CD14-positive monocyte (primary cell): ENCODE results near the gene MLX. TPM values are rescaled to one million over a fixed set of nuclear protein-coding genes. Genes with fewer than 3 reads are reported as not detected.

Experiments
- DNase-seq, 3 donors: peaks; one replicate each; pipeline ENCODE4 v3.0.0-alpha.2; 2011 to 2022
- H2AFZ ChIP-seq: 2 replicates; pipeline ENCODE4 v1.6.0; 2012; ENCODE audit warnings: mild to moderate bottlenecking, low read depth, low read length, inconsistent platforms; ENCODE audit not compliant: insufficient read depth, poor library complexity, severe bottlenecking
- H3K27ac ChIP-seq, 2 donors: 1 replicate in 1 of 2; 2 replicates in 1 of 2; pipeline ENCODE4 v1.5.1; 2012 to 2013; ENCODE audit warnings: low read length in 2 of 2, control low read depth in 1 of 2, inconsistent platforms in 1 of 2, low read depth in 1 of 2, mild to moderate bottlenecking in 1 of 2
- H3K27me3 ChIP-seq, 2 donors: one replicate each; pipeline versions ENCODE4 v1.6.0 to v1.6.1; 2011 to 2013; ENCODE audit warnings: low read length in 2 of 2; ENCODE audit not compliant: control insufficient read depth in 2 of 2, insufficient read depth in 2 of 2
- H3K36me3 ChIP-seq, 2 donors: replicated peaks in 1 of 2; 1 replicate in 1 of 2; 2 replicates in 1 of 2; pipeline versions ENCODE4 v1.5.1 to v1.6.1; 2012 to 2013; ENCODE audit warnings: low read length in 2 of 2, control low read depth in 1 of 2, inconsistent platforms in 1 of 2, mild to moderate bottlenecking in 1 of 2; ENCODE audit not compliant: insufficient read depth in 2 of 2, control insufficient read depth in 1 of 2
- H3K4me1 ChIP-seq, 2 donors: 1 replicate in 1 of 2; 2 replicates in 1 of 2; pipeline versions ENCODE4 v1.5.1 to v1.6.1; 2012 to 2013; ENCODE audit warnings: low read length in 2 of 2, control low read depth in 1 of 2, inconsistent platforms in 1 of 2, mild to moderate bottlenecking in 1 of 2, moderate library complexity in 1 of 2; ENCODE audit not compliant: insufficient read depth in 2 of 2, control insufficient read depth in 1 of 2
- H3K4me2 ChIP-seq: replicated peaks from 2 replicates; pipeline ENCODE3; 2012; ENCODE audit warnings: low read length, moderate library complexity, mild to moderate bottlenecking; ENCODE audit not compliant: poor library complexity, severe bottlenecking; ENCODE audit errors: extremely low read depth
- H3K4me3 ChIP-seq, 3 experiments: fragments of 200-600 bp in 1 of 3; sonication (generic) in 1 of 3; replicated peaks in 1 of 3; 1 replicate in 2 of 3; 2 replicates in 1 of 3; pipeline ENCODE4 v1.5.1; 2011 to 2013; ENCODE audit warnings: low read length in 3 of 3, mild to moderate bottlenecking in 3 of 3, control low read depth in 2 of 3, low read depth in 2 of 3, inconsistent platforms in 1 of 3, moderate library complexity in 1 of 3
- H3K79me2 ChIP-seq: 2 replicates; pipeline ENCODE4 v1.6.0; 2012; ENCODE audit warnings: mild to moderate bottlenecking, control low read depth, inconsistent platforms, low read length, moderate library complexity; ENCODE audit not compliant: insufficient read depth
- H3K9ac ChIP-seq: 2 replicates; pipeline ENCODE4 v1.6.0; 2017; ENCODE audit warnings: low read length, mild to moderate bottlenecking; ENCODE audit not compliant: insufficient read depth, poor library complexity, severe bottlenecking
- H3K9me3 ChIP-seq, 2 donors: replicated peaks in 1 of 2; 1 replicate in 1 of 2; 2 replicates in 1 of 2; pipeline versions ENCODE4 v1.5.1 to v1.6.1; 2012 to 2013; ENCODE audit warnings: low read length in 2 of 2, control low read depth in 1 of 2; ENCODE audit not compliant: control insufficient read depth in 1 of 2, insufficient read depth in 1 of 2
- H4K20me1 ChIP-seq: 2 replicates; pipeline ENCODE4 v1.6.0; 2012; ENCODE audit warnings: mild to moderate bottlenecking, low read length, control low read depth, moderate library complexity; ENCODE audit not compliant: insufficient read depth
- H3K27ac Mint-ChIP-seq, 7 donors: one replicate each; pipeline ENCODE4 v1.8.0; 2020; ENCODE audit warnings: mild to moderate bottlenecking in 7 of 7, mixed read lengths in 7 of 7, moderate library complexity in 6 of 7, inconsistent platforms in 2 of 7
- H3K27me3 Mint-ChIP-seq, 3 donors: one replicate each; pipeline ENCODE4 v1.8.0; 2021 to 2022; ENCODE audit warnings: low read depth in 3 of 3, mild to moderate bottlenecking in 3 of 3, mixed read lengths in 3 of 3, moderate library complexity in 3 of 3, inconsistent platforms in 1 of 3
- H3K36me3 Mint-ChIP-seq, 2 donors: one replicate each; pipeline ENCODE4 v1.8.0; 2020; ENCODE audit warnings: mixed read lengths in 2 of 2, inconsistent platforms in 1 of 2, mild to moderate bottlenecking in 1 of 2
- H3K4me1 Mint-ChIP-seq: one replicate; pipeline ENCODE4 v1.8.0; 2020; ENCODE audit warnings: mild to moderate bottlenecking, mixed read lengths
- H3K4me3 Mint-ChIP-seq, 2 donors: one replicate each; pipeline ENCODE4 v1.8.0; 2020; ENCODE audit warnings: mild to moderate bottlenecking in 2 of 2, mixed read lengths in 2 of 2, moderate library complexity in 1 of 2
- H3K9me3 Mint-ChIP-seq, 7 donors: one replicate each; pipeline ENCODE4 v1.8.0; 2020 to 2022; ENCODE audit warnings: mixed read lengths in 7 of 7, mild to moderate bottlenecking in 6 of 7, moderate library complexity in 6 of 7, inconsistent platforms in 2 of 7
- CTCF ChIP-seq: fragments of 200-600 bp; IDR thresholded peaks from one replicate; pipeline ENCODE4 v1.8.0; 2022; ENCODE audit warnings: antibody characterized with exemption, mild to moderate bottlenecking
- WGBS: methylation state at CpG from one replicate; pipeline ENCODE4 v1.1.5; 2013; ENCODE audit warnings: missing lambda C conversion rate; ENCODE audit not compliant: insufficient coverage; 5-methylcytosine and 5-hydroxymethylcytosine counted together
- intact Hi-C, 2 donors: fragments of 100-400 bp; cut with micrococcal nuclease; formaldehyde crosslinking; loops; one replicate each; pipeline versions ENCODE4 v1.15.0 to v1.15.1; 2023
- polyA plus RNA-seq, 3 donors: library from polyadenylated mRNA; depleted of rRNA in 1 of 3; unstranded in 2 of 3; stranded (reverse) in 1 of 3; fragments of 300-500 nt in 2 of 3; fragments of >200 nt in 1 of 3; fragmentation: Illumina TruSeq in 2 of 3; gene quantifications; 1 replicate in 2 of 3; 2 replicates in 1 of 3; pipeline ENCODE4 v1.2.3, GENCODE V29; 2012 to 2021

MLX gene
- polyA plus RNA-seq, 3 donors = 61.4 to 106 (median 63.5) TPM

GRCh38 chr17:42520540-42520951 is 46.4 kb upstream of the MLX start:
- Mint-ChIP-seq H3K36me3 (peaks cover 48 to 72% of the 10 kb centered on the region in 2 donors), H3K9me3 (no peaks in the 10 kb centered on the region), H3K27ac (no peak overlapping the region), H3K27me3 (peaks cover 1 to 7% (median 3%) of the 10 kb centered on the region in 3 donors), H3K4me3 (no peak overlapping the region), H3K4me1 (peaks cover 41% of the 10 kb centered on the region)
- H3K4me1 ChIP-seq = peaks cover 36 to 38% of the 10 kb centered on the region in 2 donors
- no peaks in the 10 kb centered on the region for H3K79me2 ChIP-seq
- no peak overlapping the region for H3K4me2 ChIP-seq
- no peak overlapping the region for H3K9ac ChIP-seq
- 60% methylated on average over 6 of the region's 9 CpGs for WGBS
- intact Hi-C loops = no loop called here
- H3K4me3 ChIP-seq = no peak overlapping the region
- DNase-seq = no peak
- H3K27ac ChIP-seq = no peak overlapping the region
- TF ChIP-seq CTCF = peak; percentile 18
- H3K36me3 ChIP-seq = peaks cover 32 to 48% of the 10 kb centered on the region in 2 donors
- H4K20me1 ChIP-seq = peaks cover 61% of the 10 kb centered on the region
- H2AFZ ChIP-seq = no peak overlapping the region
- H3K27me3 ChIP-seq = no peaks in the 10 kb centered on the region
- H3K9me3 ChIP-seq = no peaks in the 10 kb centered on the region

GRCh38 chr17:42521036-42521435 is 45.9 kb upstream of the MLX start:
- peaks cover 30 to 43% of the 10 kb centered on the region in 2 donors for H3K36me3 ChIP-seq
- H3K27ac Mint-ChIP-seq = peak overlapping the region in 1 of 7 donors; percentile 51
- H3K4me1 ChIP-seq = peaks cover 36 to 38% of the 10 kb centered on the region in 2 donors
- no peak for DNase-seq
- H3K9me3 ChIP-seq = no peaks in the 10 kb centered on the region
- H3K4me1 Mint-ChIP-seq = peaks cover 41% of the 10 kb centered on the region
- intact Hi-C loops = no loop called here
- no peaks in the 10 kb centered on the region for H3K9me3 Mint-ChIP-seq
- H2AFZ ChIP-seq = no peak overlapping the region
- H3K79me2 ChIP-seq = no peaks in the 10 kb centered on the region
- no peak for TF ChIP-seq CTCF
- no peak overlapping the region for H3K27ac ChIP-seq
- H4K20me1 ChIP-seq = peaks cover 61% of the 10 kb centered on the region
- no CpG with 5 or more reads among the region's 8 CpGs for WGBS
- H3K36me3 Mint-ChIP-seq = peaks cover 45 to 67% of the 10 kb centered on the region in 2 donors
- no peak overlapping the region for H3K4me2 ChIP-seq
- peak overlapping the region in 1 of 2 donors; percentile 30 for H3K4me3 Mint-ChIP-seq
- H3K9ac ChIP-seq = no peak overlapping the region
- no peak overlapping the region for H3K4me3 ChIP-seq
- no peaks in the 10 kb centered on the region for H3K27me3 ChIP-seq
- H3K27me3 Mint-ChIP-seq = peaks cover 1 to 7% (median 3%) of the 10 kb centered on the region in 3 donors
